H9 (cell line): ENCODE measurements around the gene PDE1C. TPM values are rescaled to one million over a fixed set of nuclear protein-coding genes. Genes with fewer than 3 reads are reported as not detected.

Experiments
- DNase-seq: peaks from one replicate; pipeline ENCODE4 v3.0.0-alpha.2; 2017
- H2AFZ ChIP-seq: one replicate; pipeline ENCODE4 v1.6.1; 2013; ENCODE audit warnings: mild to moderate bottlenecking, low read length, control low read depth, moderate library complexity
- H2AK5ac ChIP-seq: 2 replicates; pipeline ENCODE4 v1.6.1; 2013; ENCODE audit warnings: low read length, control low read depth, mixed read lengths; ENCODE audit not compliant: insufficient read length
- H2BK120ac ChIP-seq: one replicate; pipeline ENCODE4 v1.6.1; 2013; ENCODE audit warnings: low read depth, mild to moderate bottlenecking, low read length, control low read depth, inconsistent platforms; ENCODE audit not compliant: poor library complexity, severe bottlenecking
- H2BK12ac ChIP-seq: 2 replicates; pipeline ENCODE4 v1.6.1; 2013; ENCODE audit warnings: low read length, control low read depth, mixed read lengths, low read depth; ENCODE audit not compliant: insufficient read length
- H2BK15ac ChIP-seq: 2 replicates; pipeline ENCODE4 v1.6.1; 2013; ENCODE audit warnings: low read depth, low read length, control low read depth
- H2BK20ac ChIP-seq: one replicate; pipeline ENCODE4 v1.6.1; 2013; ENCODE audit warnings: low read depth, mild to moderate bottlenecking, low read length, control low read depth, inconsistent platforms; ENCODE audit not compliant: poor library complexity, severe bottlenecking
- H2BK5ac ChIP-seq: 2 replicates; pipeline ENCODE4 v1.6.1; 2013; ENCODE audit warnings: low read length, control low read depth, mixed read lengths; ENCODE audit not compliant: insufficient read length
- H3K14ac ChIP-seq: 2 replicates; pipeline ENCODE4 v1.6.1; 2013; ENCODE audit warnings: low read length, control low read depth; ENCODE audit not compliant: insufficient read depth
- H3K18ac ChIP-seq: 2 replicates; pipeline ENCODE4 v1.6.1; 2013; ENCODE audit warnings: low read depth, mild to moderate bottlenecking, mixed read lengths, low read length, control low read depth; ENCODE audit not compliant: insufficient read length
- H3K23ac ChIP-seq: 2 replicates; pipeline ENCODE4 v1.6.1; 2013; ENCODE audit warnings: low read length, control low read depth, mixed read lengths, low read depth; ENCODE audit not compliant: insufficient read length
- H3K23me2 ChIP-seq: 2 replicates; pipeline ENCODE4 v1.6.1; 2013; ENCODE audit warnings: low read depth, mild to moderate bottlenecking, mixed read lengths, low read length, control low read depth; ENCODE audit not compliant: insufficient read length, poor library complexity, severe bottlenecking
- H3K27ac ChIP-seq: 2 replicates; pipeline ENCODE4 v1.5.1; 2013; ENCODE audit warnings: low read length, control low read depth, mixed read lengths, low read depth; ENCODE audit not compliant: insufficient read length
- H3K27me3 ChIP-seq: 2 replicates; pipeline ENCODE4 v1.6.1; 2013; ENCODE audit warnings: low read length, control low read depth, inconsistent platforms; ENCODE audit not compliant: insufficient read depth
- H3K4ac ChIP-seq: 2 replicates; pipeline ENCODE4 v1.6.1; 2013; ENCODE audit warnings: low read depth, mild to moderate bottlenecking, control low read depth, inconsistent platforms, low read length, moderate library complexity
- H3K4me1 ChIP-seq: 2 replicates; pipeline ENCODE4 v1.6.1; 2013; ENCODE audit warnings: low read length, control low read depth, inconsistent platforms; ENCODE audit not compliant: insufficient read depth
- H3K4me2 ChIP-seq: 2 replicates; pipeline ENCODE4 v1.6.1; 2013; ENCODE audit warnings: low read length, control low read depth, mixed read lengths; ENCODE audit not compliant: insufficient read length, insufficient read depth
- H3K56ac ChIP-seq: 2 replicates; pipeline ENCODE4 v1.6.1; 2013; ENCODE audit warnings: low read depth, mild to moderate bottlenecking, mixed read lengths, low read length, control low read depth; ENCODE audit not compliant: insufficient read length
- H3K79me1 ChIP-seq: 2 replicates; pipeline ENCODE4 v1.6.1; 2013; ENCODE audit warnings: low read depth, mild to moderate bottlenecking, moderate library complexity, low read length, control low read depth, inconsistent platforms; ENCODE audit not compliant: insufficient read depth, poor library complexity, severe bottlenecking
- H3K79me2 ChIP-seq: 2 replicates; pipeline ENCODE4 v1.6.1; 2013; ENCODE audit warnings: low read length, control low read depth, inconsistent platforms; ENCODE audit not compliant: insufficient read depth
- H3K9ac ChIP-seq: 2 replicates; pipeline ENCODE4 v1.6.1; 2013; ENCODE audit warnings: low read length, control low read depth, mixed read lengths; ENCODE audit not compliant: insufficient read length; ENCODE audit errors: extremely low read depth
- H3K9me3 ChIP-seq: one replicate; pipeline ENCODE4 v1.6.1; 2013; ENCODE audit warnings: low read depth, low read length, inconsistent platforms; ENCODE audit not compliant: control insufficient read depth
- H3T11ph ChIP-seq: one replicate; pipeline ENCODE4 v1.6.1; 2013; ENCODE audit warnings: mild to moderate bottlenecking, low read length, control low read depth, inconsistent platforms
- H4K20me1 ChIP-seq: one replicate; pipeline ENCODE4 v1.6.1; 2013; ENCODE audit not compliant: control insufficient read depth, insufficient read length, insufficient read depth
- H4K5ac ChIP-seq: 2 replicates; pipeline ENCODE4 v1.6.1; 2013; ENCODE audit warnings: low read depth, mild to moderate bottlenecking, mixed read lengths, low read length, control low read depth; ENCODE audit not compliant: insufficient read length
- H4K8ac ChIP-seq: replicated peaks from 2 replicates; pipeline ENCODE4 v1.6.1; 2013; ENCODE audit warnings: low read length, control low read depth, mixed read lengths, low read depth; ENCODE audit not compliant: insufficient read length
- H4K91ac ChIP-seq: 2 replicates; pipeline ENCODE4 v1.6.1; 2013; ENCODE audit warnings: low read depth, mild to moderate bottlenecking, moderate library complexity, mixed read lengths, low read length, control low read depth; ENCODE audit not compliant: insufficient read length
- H3K27ac Mint-ChIP-seq, 3 experiments: 2 replicates in 2 of 3; 3 replicates in 1 of 3; pipeline ENCODE4 v1.8.0; 2020 to 2021; ENCODE audit warnings: mixed read lengths in 3 of 3, mild to moderate bottlenecking in 1 of 3, moderate library complexity in 1 of 3
- H3K27me3 Mint-ChIP-seq: 2 replicates; pipeline ENCODE4 v1.8.0; 2021; ENCODE audit warnings: low read depth, mild to moderate bottlenecking, moderate library complexity, mixed read lengths
- H3K36me3 Mint-ChIP-seq, 3 experiments: 2 replicates in 2 of 3; 3 replicates in 1 of 3; pipeline ENCODE4 v1.8.0; 2020 to 2021; ENCODE audit warnings: low read depth in 3 of 3, mixed read lengths in 3 of 3; ENCODE audit not compliant: insufficient read depth in 1 of 3
- H3K4me1 Mint-ChIP-seq, 2 experiments: 2 replicates each; pipeline ENCODE4 v1.8.0; 2020; ENCODE audit warnings: mixed read lengths in 2 of 2
- H3K4me3 Mint-ChIP-seq, 2 experiments: 2 replicates in 1 of 2; 3 replicates in 1 of 2; pipeline ENCODE4 v1.8.0; 2020 to 2021; ENCODE audit warnings: mild to moderate bottlenecking in 2 of 2, mixed read lengths in 2 of 2, moderate library complexity in 1 of 2
- H3K9me3 Mint-ChIP-seq, 2 experiments: 2 replicates in 1 of 2; 3 replicates in 1 of 2; pipeline ENCODE4 v1.8.0; 2020; ENCODE audit warnings: mild to moderate bottlenecking in 2 of 2, mixed read lengths in 2 of 2, moderate library complexity in 1 of 2
- CTCF ChIP-seq: fragments of 200-600 bp; sonication (generic); conservative IDR thresholded peaks from 3 replicates; pipeline ENCODE4 v1.8.0; 2021; ENCODE audit warnings: antibody characterized with exemption, mild to moderate bottlenecking
- WGBS: extraction: QIAGEN DNeasy Blood & Tissue Kit; methylation state at CpG from one replicate; pipeline ENCODE4 v1.1.7; 2013; ENCODE audit warnings: missing lambda C conversion rate, low lambda C conversion rate, mixed read lengths; ENCODE audit not compliant: insufficient read length; ENCODE audit errors: extremely low coverage; 5-methylcytosine and 5-hydroxymethylcytosine counted together
- total RNA-seq: library from RNA; stranded (reverse); gene quantifications from 2 replicates; pipeline ENCODE4 v1.2.1, GENCODE V29; 2021

The PDE1C gene
- total RNA-seq, 1 experiment from 2014 or later = 0.17 TPM

- H2BK5ac ChIP-seq = no peak overlapping the region
- no peak overlapping the region for H3T11ph ChIP-seq
- Mint-ChIP-seq H3K27me3 (peaks cover 4% of the 10 kb centered on the region), H3K4me1 (peaks cover 3 to 5% of the 10 kb centered on the region in 2 experiments; a peak in 3 of 4 replicates), H3K4me3 (no peak overlapping the region), H3K9me3 (no peaks in the 10 kb centered on the region; a peak in 1 of 5 replicates), H3K27ac (no peak overlapping the region), H3K36me3 (no peaks in the 10 kb centered on the region; a peak in 1 of 7 replicates)
- no peak overlapping the region for H2BK20ac ChIP-seq
- H2AFZ ChIP-seq = no peak overlapping the region
- no peak overlapping the region for H3K4ac ChIP-seq
- no peak overlapping the region for H3K14ac ChIP-seq
- H3K23me2 ChIP-seq = no peaks in the 10 kb centered on the region
- H4K8ac ChIP-seq = no peak overlapping the region
- H3K9ac ChIP-seq = no peak overlapping the region
- no peaks in the 10 kb centered on the region for H3K79me1 ChIP-seq
- no peak overlapping the region for H3K18ac ChIP-seq
- no peaks in the 10 kb centered on the region for H3K27me3 ChIP-seq
- no peaks in the 10 kb centered on the region for H3K4me1 ChIP-seq
- H2BK15ac ChIP-seq = no peak overlapping the region; the same call in 1 of the 2 replicates
- H3K56ac ChIP-seq = no peak overlapping the region
- no peaks in the 10 kb centered on the region for H3K79me2 ChIP-seq
- no peak for TF ChIP-seq CTCF
- no peaks in the 10 kb centered on the region for H3K9me3 ChIP-seq
- H3K23ac ChIP-seq = no peak overlapping the region
- H3K4me2 ChIP-seq = no peak overlapping the region
- no peaks in the 10 kb centered on the region for H4K20me1 ChIP-seq
- WGBS = no CpG with 5 or more reads among the region's 3 CpGs
- H3K27ac ChIP-seq = no peak overlapping the region
- DNase-seq = no peak
- H4K5ac ChIP-seq = no peak overlapping the region
- no peak overlapping the region for H4K91ac ChIP-seq
- no peak overlapping the region for H2AK5ac ChIP-seq
- no peak overlapping the region for H2BK12ac ChIP-seq
- H2BK120ac ChIP-seq = no peak overlapping the region
These were observed 78.4 kb downstream of the PDE1C start for GRCh38 chr7:31991846-31992245.
